H9 (cell line): ENCODE results near the gene MECP2. TPM values are rescaled to one million over a fixed set of nuclear protein-coding genes. Genes with fewer than 3 reads are reported as not detected.

Experiments
- DNase-seq: peaks from one replicate; pipeline ENCODE4 v3.0.0-alpha.2; 2017
- H2AFZ ChIP-seq: one replicate; pipeline ENCODE4 v1.6.1; 2013; ENCODE audit warnings: mild to moderate bottlenecking, low read length, control low read depth, moderate library complexity
- H2AK5ac ChIP-seq: 2 replicates; pipeline ENCODE4 v1.6.1; 2013; ENCODE audit warnings: low read length, control low read depth, mixed read lengths; ENCODE audit not compliant: insufficient read length
- H2BK120ac ChIP-seq: one replicate; pipeline ENCODE4 v1.6.1; 2013; ENCODE audit warnings: low read depth, mild to moderate bottlenecking, low read length, control low read depth, inconsistent platforms; ENCODE audit not compliant: poor library complexity, severe bottlenecking
- H2BK12ac ChIP-seq: 2 replicates; pipeline ENCODE4 v1.6.1; 2013; ENCODE audit warnings: low read length, control low read depth, mixed read lengths, low read depth; ENCODE audit not compliant: insufficient read length
- H2BK15ac ChIP-seq: 2 replicates; pipeline ENCODE4 v1.6.1; 2013; ENCODE audit warnings: low read depth, low read length, control low read depth
- H2BK20ac ChIP-seq: one replicate; pipeline ENCODE4 v1.6.1; 2013; ENCODE audit warnings: low read depth, mild to moderate bottlenecking, low read length, control low read depth, inconsistent platforms; ENCODE audit not compliant: poor library complexity, severe bottlenecking
- H2BK5ac ChIP-seq: 2 replicates; pipeline ENCODE4 v1.6.1; 2013; ENCODE audit warnings: low read length, control low read depth, mixed read lengths; ENCODE audit not compliant: insufficient read length
- H3K14ac ChIP-seq: 2 replicates; pipeline ENCODE4 v1.6.1; 2013; ENCODE audit warnings: low read length, control low read depth; ENCODE audit not compliant: insufficient read depth
- H3K18ac ChIP-seq: 2 replicates; pipeline ENCODE4 v1.6.1; 2013; ENCODE audit warnings: low read depth, mild to moderate bottlenecking, mixed read lengths, low read length, control low read depth; ENCODE audit not compliant: insufficient read length
- H3K23ac ChIP-seq: 2 replicates; pipeline ENCODE4 v1.6.1; 2013; ENCODE audit warnings: low read length, control low read depth, mixed read lengths, low read depth; ENCODE audit not compliant: insufficient read length
- H3K23me2 ChIP-seq: 2 replicates; pipeline ENCODE4 v1.6.1; 2013; ENCODE audit warnings: low read depth, mild to moderate bottlenecking, mixed read lengths, low read length, control low read depth; ENCODE audit not compliant: insufficient read length, poor library complexity, severe bottlenecking
- H3K27ac ChIP-seq: 2 replicates; pipeline ENCODE4 v1.5.1; 2013; ENCODE audit warnings: low read length, control low read depth, mixed read lengths, low read depth; ENCODE audit not compliant: insufficient read length
- H3K27me3 ChIP-seq: 2 replicates; pipeline ENCODE4 v1.6.1; 2013; ENCODE audit warnings: low read length, control low read depth, inconsistent platforms; ENCODE audit not compliant: insufficient read depth
- H3K4ac ChIP-seq: 2 replicates; pipeline ENCODE4 v1.6.1; 2013; ENCODE audit warnings: low read depth, mild to moderate bottlenecking, control low read depth, inconsistent platforms, low read length, moderate library complexity
- H3K4me1 ChIP-seq: 2 replicates; pipeline ENCODE4 v1.6.1; 2013; ENCODE audit warnings: low read length, control low read depth, inconsistent platforms; ENCODE audit not compliant: insufficient read depth
- H3K4me2 ChIP-seq: 2 replicates; pipeline ENCODE4 v1.6.1; 2013; ENCODE audit warnings: low read length, control low read depth, mixed read lengths; ENCODE audit not compliant: insufficient read length, insufficient read depth
- H3K56ac ChIP-seq: 2 replicates; pipeline ENCODE4 v1.6.1; 2013; ENCODE audit warnings: low read depth, mild to moderate bottlenecking, mixed read lengths, low read length, control low read depth; ENCODE audit not compliant: insufficient read length
- H3K79me1 ChIP-seq: 2 replicates; pipeline ENCODE4 v1.6.1; 2013; ENCODE audit warnings: low read depth, mild to moderate bottlenecking, moderate library complexity, low read length, control low read depth, inconsistent platforms; ENCODE audit not compliant: insufficient read depth, poor library complexity, severe bottlenecking
- H3K79me2 ChIP-seq: 2 replicates; pipeline ENCODE4 v1.6.1; 2013; ENCODE audit warnings: low read length, control low read depth, inconsistent platforms; ENCODE audit not compliant: insufficient read depth
- H3K9ac ChIP-seq: 2 replicates; pipeline ENCODE4 v1.6.1; 2013; ENCODE audit warnings: low read length, control low read depth, mixed read lengths; ENCODE audit not compliant: insufficient read length; ENCODE audit errors: extremely low read depth
- H3K9me3 ChIP-seq: one replicate; pipeline ENCODE4 v1.6.1; 2013; ENCODE audit warnings: low read depth, low read length, inconsistent platforms; ENCODE audit not compliant: control insufficient read depth
- H3T11ph ChIP-seq: one replicate; pipeline ENCODE4 v1.6.1; 2013; ENCODE audit warnings: mild to moderate bottlenecking, low read length, control low read depth, inconsistent platforms
- H4K20me1 ChIP-seq: one replicate; pipeline ENCODE4 v1.6.1; 2013; ENCODE audit not compliant: control insufficient read depth, insufficient read length, insufficient read depth
- H4K5ac ChIP-seq: 2 replicates; pipeline ENCODE4 v1.6.1; 2013; ENCODE audit warnings: low read depth, mild to moderate bottlenecking, mixed read lengths, low read length, control low read depth; ENCODE audit not compliant: insufficient read length
- H4K8ac ChIP-seq: replicated peaks from 2 replicates; pipeline ENCODE4 v1.6.1; 2013; ENCODE audit warnings: low read length, control low read depth, mixed read lengths, low read depth; ENCODE audit not compliant: insufficient read length
- H4K91ac ChIP-seq: 2 replicates; pipeline ENCODE4 v1.6.1; 2013; ENCODE audit warnings: low read depth, mild to moderate bottlenecking, moderate library complexity, mixed read lengths, low read length, control low read depth; ENCODE audit not compliant: insufficient read length
- H3K27ac Mint-ChIP-seq, 3 experiments: 2 replicates in 2 of 3; 3 replicates in 1 of 3; pipeline ENCODE4 v1.8.0; 2020 to 2021; ENCODE audit warnings: mixed read lengths in 3 of 3, mild to moderate bottlenecking in 1 of 3, moderate library complexity in 1 of 3
- H3K27me3 Mint-ChIP-seq: 2 replicates; pipeline ENCODE4 v1.8.0; 2021; ENCODE audit warnings: low read depth, mild to moderate bottlenecking, moderate library complexity, mixed read lengths
- H3K36me3 Mint-ChIP-seq, 3 experiments: 2 replicates in 2 of 3; 3 replicates in 1 of 3; pipeline ENCODE4 v1.8.0; 2020 to 2021; ENCODE audit warnings: low read depth in 3 of 3, mixed read lengths in 3 of 3; ENCODE audit not compliant: insufficient read depth in 1 of 3
- H3K4me1 Mint-ChIP-seq, 2 experiments: 2 replicates each; pipeline ENCODE4 v1.8.0; 2020; ENCODE audit warnings: mixed read lengths in 2 of 2
- H3K4me3 Mint-ChIP-seq, 2 experiments: 2 replicates in 1 of 2; 3 replicates in 1 of 2; pipeline ENCODE4 v1.8.0; 2020 to 2021; ENCODE audit warnings: mild to moderate bottlenecking in 2 of 2, mixed read lengths in 2 of 2, moderate library complexity in 1 of 2
- H3K9me3 Mint-ChIP-seq, 2 experiments: 2 replicates in 1 of 2; 3 replicates in 1 of 2; pipeline ENCODE4 v1.8.0; 2020; ENCODE audit warnings: mild to moderate bottlenecking in 2 of 2, mixed read lengths in 2 of 2, moderate library complexity in 1 of 2
- WGBS: extraction: QIAGEN DNeasy Blood & Tissue Kit; methylation state at CpG from one replicate; pipeline ENCODE4 v1.1.7; 2013; ENCODE audit warnings: missing lambda C conversion rate, low lambda C conversion rate, mixed read lengths; ENCODE audit not compliant: insufficient read length; ENCODE audit errors: extremely low coverage; 5-methylcytosine and 5-hydroxymethylcytosine counted together
- total RNA-seq: library from RNA; stranded (reverse); gene quantifications from 2 replicates; pipeline ENCODE4 v1.2.1, GENCODE V29; 2021
- TF ChIP-seq, protein P1 (sequence below): fragments of 200-600 bp; sonication (generic); conservative IDR thresholded peaks from 3 replicates; pipeline ENCODE4 v1.8.0; 2021; ENCODE audit warnings: antibody characterized with exemption, mild to moderate bottlenecking

MECP2 gene
- total RNA-seq, 1 experiment from 2014 or later = 32.2 TPM

DNA sequence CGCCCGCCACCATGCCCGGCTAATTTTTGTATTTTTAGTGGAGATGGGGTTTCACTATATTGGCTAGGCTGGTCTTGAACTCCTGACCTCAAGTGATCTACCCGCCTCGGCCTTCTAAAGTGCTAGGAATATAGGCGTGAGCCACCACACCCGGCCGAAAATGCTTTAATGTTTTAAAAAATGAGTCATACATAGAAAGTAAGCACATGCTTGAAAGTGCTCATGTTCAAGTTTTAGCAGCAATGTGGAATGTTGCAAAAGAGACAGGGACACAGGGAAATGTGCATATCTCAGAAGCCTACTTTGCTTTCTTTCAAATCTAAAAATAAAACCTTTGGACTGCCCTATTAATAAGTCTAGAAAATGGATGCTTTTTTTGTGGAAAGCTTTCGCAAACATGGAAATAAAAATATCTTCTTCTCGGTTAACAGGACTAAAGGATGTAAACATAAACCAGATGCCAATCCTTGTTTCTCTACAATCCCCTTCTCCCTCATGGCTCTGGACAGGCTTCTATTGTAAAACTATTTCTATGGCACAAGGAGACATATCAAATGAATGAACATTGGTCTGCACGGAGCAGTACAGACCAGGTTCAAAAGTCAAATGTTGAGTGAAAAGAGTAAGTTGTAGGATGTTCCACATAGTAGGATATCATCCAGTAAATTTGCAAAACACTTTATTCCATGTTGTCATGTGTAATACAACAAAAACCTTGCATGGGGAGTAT is 15.0 kb downstream of the MECP2 start:
- H3K4ac ChIP-seq = no peak overlapping the region
- H3K9ac ChIP-seq = no peak overlapping the region
- no peak overlapping the region for H2BK15ac ChIP-seq

More for the DNA sequence above, 15.0 kb downstream of the MECP2 start:
- Histone ChIP-seq H3K23me2 (no peaks in the 10 kb centered on the region), H3K79me1 (peaks cover 3% of the 10 kb centered on the region), H3K79me2 (peaks cover 4% of the 10 kb centered on the region; the same call in 1 of the 2 replicates), H2AFZ (no peak overlapping the region), H3K27me3 (no peaks in the 10 kb centered on the region), H4K20me1 (no peaks in the 10 kb centered on the region), H2AK5ac (no peak overlapping the region), H4K91ac (no peak overlapping the region), H4K8ac (no peak overlapping the region), H2BK5ac (no peak overlapping the region), H3K23ac (no peak overlapping the region), H3K4me2 (no peak overlapping the region), H2BK12ac (no peak overlapping the region), H3K9me3 (peaks cover 15% of the 10 kb centered on the region), H4K5ac (no peak overlapping the region), H2BK120ac (no peak overlapping the region), H3K4me1 (no peaks in the 10 kb centered on the region), H3T11ph (no peak overlapping the region), H3K27ac (no peak overlapping the region), H3K56ac (no peak overlapping the region), H2BK20ac (no peak overlapping the region), H3K18ac (no peak overlapping the region), H3K14ac (no peak overlapping the region)
- TF ChIP-seq, protein P1, sequence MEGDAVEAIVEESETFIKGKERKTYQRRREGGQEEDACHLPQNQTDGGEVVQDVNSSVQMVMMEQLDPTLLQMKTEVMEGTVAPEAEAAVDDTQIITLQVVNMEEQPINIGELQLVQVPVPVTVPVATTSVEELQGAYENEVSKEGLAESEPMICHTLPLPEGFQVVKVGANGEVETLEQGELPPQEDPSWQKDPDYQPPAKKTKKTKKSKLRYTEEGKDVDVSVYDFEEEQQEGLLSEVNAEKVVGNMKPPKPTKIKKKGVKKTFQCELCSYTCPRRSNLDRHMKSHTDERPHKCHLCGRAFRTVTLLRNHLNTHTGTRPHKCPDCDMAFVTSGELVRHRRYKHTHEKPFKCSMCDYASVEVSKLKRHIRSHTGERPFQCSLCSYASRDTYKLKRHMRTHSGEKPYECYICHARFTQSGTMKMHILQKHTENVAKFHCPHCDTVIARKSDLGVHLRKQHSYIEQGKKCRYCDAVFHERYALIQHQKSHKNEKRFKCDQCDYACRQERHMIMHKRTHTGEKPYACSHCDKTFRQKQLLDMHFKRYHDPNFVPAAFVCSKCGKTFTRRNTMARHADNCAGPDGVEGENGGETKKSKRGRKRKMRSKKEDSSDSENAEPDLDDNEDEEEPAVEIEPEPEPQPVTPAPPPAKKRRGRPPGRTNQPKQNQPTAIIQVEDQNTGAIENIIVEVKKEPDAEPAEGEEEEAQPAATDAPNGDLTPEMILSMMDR = no peak
- Mint-ChIP-seq H3K9me3 (peaks cover 58 to 64% of the 10 kb centered on the region in 2 experiments), H3K36me3 (peaks cover 14 to 29% (median 28%) of the 10 kb centered on the region in 3 experiments; a peak in 6 of 7 replicates), H3K4me3 (no peak overlapping the region), H3K27ac (no peak overlapping the region; a peak in 1 of 7 replicates), H3K27me3 (no peaks in the 10 kb centered on the region), H3K4me1 (no peaks in the 10 kb centered on the region; a peak in 1 of 4 replicates)
- DNase-seq = no peak
- WGBS = no CpG with 5 or more reads among the region's 11 CpGs
